GM23338 (cell line): ENCODE data around the gene SLC28A1. TPM values are rescaled to one million over a fixed set of nuclear protein-coding genes. Genes with fewer than 3 reads are reported as not detected.

Experiments
- ATAC-seq: fragments of 200-7000 bp; cut with Tn5 transposase; 3 replicates; pipeline ENCODE4 v1.9.1; 2020
- DNase-seq: peaks from one replicate; pipeline ENCODE4 v3.0.0-alpha.2; 2015; ENCODE audit warnings: low spot score
- H2AFZ ChIP-seq: fragments of 200-600 bp; sonication (generic); 2 replicates; pipeline ENCODE4 v1.8.0; 2016; ENCODE audit warnings: antibody characterized with exemption, mild to moderate bottlenecking, moderate library complexity
- H3F3A ChIP-seq: fragments of 200-600 bp; sonication (generic); replicated peaks from 2 replicates; pipeline ENCODE4 v1.8.0; 2017; ENCODE audit warnings: antibody characterized with exemption, mixed run types, low read depth
- H3K27ac ChIP-seq: fragments of 200-600 bp; sonication (generic); 2 replicates; pipeline ENCODE4 v1.6.1; 2016; ENCODE audit warnings: low read depth
- H3K27me3 ChIP-seq: fragments of 200-600 bp; sonication (generic); 2 replicates; pipeline ENCODE4 v1.8.0; 2016; ENCODE audit warnings: mild to moderate bottlenecking, mixed run types, moderate library complexity; ENCODE audit not compliant: insufficient read depth
- H3K36me3 ChIP-seq: fragments of 200-600 bp; sonication (generic); 2 replicates; pipeline ENCODE4 v1.8.0; 2016; ENCODE audit warnings: mild to moderate bottlenecking; ENCODE audit not compliant: insufficient read depth
- H3K4me1 ChIP-seq: fragments of 200-600 bp; sonication (generic); 2 replicates; pipeline ENCODE4 v1.8.0; 2016; ENCODE audit warnings: mild to moderate bottlenecking, moderate library complexity; ENCODE audit not compliant: insufficient read depth
- H3K4me2 ChIP-seq: fragments of 200-600 bp; sonication (generic); 2 replicates; pipeline ENCODE4 v1.7.1; 2017; ENCODE audit warnings: mixed run types
- H3K4me3 ChIP-seq: fragments of 200-600 bp; sonication (generic); 2 replicates; pipeline ENCODE4 v1.6.1; 2016; ENCODE audit warnings: mixed run types
- H3K79me2 ChIP-seq: fragments of 200-600 bp; sonication (generic); replicated peaks from 2 replicates; pipeline ENCODE4 v1.8.0; 2017; ENCODE audit warnings: mild to moderate bottlenecking; ENCODE audit not compliant: insufficient read depth
- H3K9me2 ChIP-seq: fragments of 200-600 bp; sonication (generic); 2 replicates; pipeline ENCODE4 v1.8.0; 2017; ENCODE audit not compliant: insufficient read depth
- H4K20me1 ChIP-seq: fragments of 200-600 bp; sonication (generic); replicated peaks from 2 replicates; pipeline ENCODE4 v1.8.0; 2017; ENCODE audit warnings: mild to moderate bottlenecking; ENCODE audit not compliant: insufficient read depth
- H3K27ac Mint-ChIP-seq: 2 replicates; pipeline ENCODE4 v1.8.0; 2020; ENCODE audit warnings: inconsistent platforms, mild to moderate bottlenecking, moderate library complexity, mixed read lengths
- H3K27me3 Mint-ChIP-seq: 3 replicates; pipeline ENCODE4 v1.8.0; 2022; ENCODE audit warnings: low read depth, mild to moderate bottlenecking, moderate library complexity, mixed read lengths, inconsistent platforms; ENCODE audit not compliant: insufficient read depth, poor library complexity
- H3K36me3 Mint-ChIP-seq: 3 replicates; pipeline ENCODE4 v1.8.0; 2021; ENCODE audit warnings: low read depth, mild to moderate bottlenecking, inconsistent platforms, moderate library complexity, mixed read lengths
- H3K4me1 Mint-ChIP-seq: 3 replicates; pipeline ENCODE4 v1.8.0; 2020; ENCODE audit warnings: mild to moderate bottlenecking, inconsistent platforms, mixed read lengths
- H3K4me3 Mint-ChIP-seq: 3 replicates; pipeline ENCODE4 v1.8.0; 2021; ENCODE audit warnings: moderate library complexity, mild to moderate bottlenecking, inconsistent platforms, mixed read lengths
- H3K9me3 Mint-ChIP-seq: 3 replicates; pipeline ENCODE4 v1.8.0; 2020; ENCODE audit warnings: moderate library complexity, mild to moderate bottlenecking, inconsistent platforms, mixed read lengths
- CREB1 ChIP-seq: fragments of 250-450 bp; sonication (Bioruptor Pico); IDR thresholded peaks from 2 replicates; pipeline ENCODE4 v1.5.0; 2020; ENCODE audit warnings: low read depth, mild to moderate bottlenecking, moderate library complexity
- ETS1 ChIP-seq: IDR thresholded peaks from 2 replicates; pipeline ENCODE4 v1.6.1; 2016; ENCODE audit warnings: antibody characterized with exemption
- EZH2 ChIP-seq: fragments of 200-600 bp; sonication (generic); IDR thresholded peaks from one replicate; pipeline ENCODE4 v1.8.0; 2017; ENCODE audit warnings: antibody characterized with exemption, mild to moderate bottlenecking, low read depth; ENCODE audit not compliant: unreplicated experiment
- EZH2phosphoT487 ChIP-seq: fragments of 200-600 bp; sonication (generic); IDR thresholded peaks from one replicate; pipeline ENCODE4 v1.8.1; 2018; ENCODE audit warnings: antibody characterized with exemption; ENCODE audit not compliant: unreplicated experiment
- JUNB ChIP-seq: IDR thresholded peaks from one replicate; pipeline ENCODE4 v1.6.1; 2016; ENCODE audit warnings: antibody characterized with exemption; ENCODE audit not compliant: unreplicated experiment
- NANOG ChIP-seq: IDR thresholded peaks from 2 replicates; pipeline ENCODE4 v1.6.1; 2016; ENCODE audit warnings: antibody characterized with exemption, borderline replicate concordance
- POLR2AphosphoS5 ChIP-seq: IDR thresholded peaks from 2 replicates; pipeline ENCODE4 v1.6.1; 2016; ENCODE audit warnings: antibody characterized with exemption, low read depth
- ZNF331 ChIP-seq: fragments of 250-450 bp; sonication (Bioruptor Pico); IDR thresholded peaks from 2 replicates; pipeline ENCODE4 v1.5.0; 2020; ENCODE audit warnings: low read depth, mild to moderate bottlenecking, moderate library complexity
- ZNF462 ChIP-seq: fragments of 250-450 bp; sonication (Bioruptor Pico); IDR thresholded peaks from 2 replicates; pipeline ENCODE4 v1.5.0; 2020; ENCODE audit warnings: mild to moderate bottlenecking, moderate library complexity
- polyA plus RNA-seq: library from polyadenylated mRNA; unstranded; fragments of >200 nt; fragmentation: Nextera tagmentation; extraction: Ambion mirVana; gene quantifications from 2 replicates; pipeline ENCODE4 v1.2.1, GENCODE V29; 2016
- total RNA-seq: library from RNA; depleted of rRNA; stranded (reverse); fragments of >200 nt; shearing (Covaris generic); gene quantifications from 2 replicates; pipeline ENCODE4 v1.2.3, GENCODE V29; 2014

SLC28A1 gene
- total and polyA plus RNA-seq, 2 experiments from 2014 or later, result not detected

GRCh38 chr15:84881520-84881830, 3.0 kb upstream of the SLC28A1 start (continued):
- no peak for TF ChIP-seq ZNF462
- TF ChIP-seq ZNF331 (CRISPR knock-in tag), result no peak
- no peak for TF ChIP-seq POLR2AphosphoS5
- TF ChIP-seq CREB1 (CRISPR knock-in tag), result no peak
- no peak for TF ChIP-seq EZH2phosphoT487
- TF ChIP-seq JUNB, result no peak
- TF ChIP-seq NANOG, result no peak
- no peak for TF ChIP-seq ETS1
- TF ChIP-seq EZH2, result no peak

DNA sequence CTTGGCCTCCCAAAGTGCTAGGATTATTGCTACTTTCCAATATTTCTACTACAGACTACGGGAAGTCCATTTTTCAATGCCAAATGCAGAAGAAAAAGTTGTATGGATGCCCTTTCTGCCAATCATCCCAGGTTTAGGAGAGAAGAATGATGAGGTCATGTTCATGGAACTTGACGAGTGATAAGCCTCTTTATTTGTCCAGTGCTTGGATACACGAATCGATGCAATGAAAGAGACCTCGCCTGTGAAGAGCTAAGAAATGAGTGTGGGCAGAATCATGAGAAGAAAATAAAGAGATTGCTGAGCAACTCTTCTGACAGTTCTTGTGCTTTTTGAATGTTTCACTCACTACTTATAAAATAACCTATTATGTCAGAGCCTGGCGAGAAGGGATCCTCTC, 996 bp upstream of the SLC28A1 start:
- H3F3A ChIP-seq, result no peaks in the 10 kb centered on the region
- peaks cover 8% of the 10 kb centered on the region for H3K4me1 Mint-ChIP-seq
- H3K27me3 Mint-ChIP-seq, result peaks cover 6% of the 10 kb centered on the region
- H3K27ac Mint-ChIP-seq, result no peak overlapping the region
- ATAC-seq (no peak), DNase-seq (no peak)
- no peak overlapping the region for H3K4me3 Mint-ChIP-seq
- H3K4me1 ChIP-seq, result no peaks in the 10 kb centered on the region; the same call in 1 of the 2 replicates
- H3K9me3 Mint-ChIP-seq, result no peaks in the 10 kb centered on the region
- H3K9me2 ChIP-seq, result no peaks in the 10 kb centered on the region
- H3K36me3 Mint-ChIP-seq, result no peaks in the 10 kb centered on the region
- TF ChIP-seq POLR2AphosphoS5 (no peak), EZH2phosphoT487 (no peak), ZNF462 (no peak), ZNF331 (CRISPR knock-in tag) (no peak)
- no peak overlapping the region for H3K27ac ChIP-seq
- H2AFZ ChIP-seq, result no peak overlapping the region
- no peaks in the 10 kb centered on the region for H3K79me2 ChIP-seq
- H4K20me1 ChIP-seq, result no peaks in the 10 kb centered on the region
- no peak overlapping the region for H3K4me3 ChIP-seq
- no peaks in the 10 kb centered on the region for H3K36me3 ChIP-seq
- no peaks in the 10 kb centered on the region for H3K27me3 ChIP-seq
- H3K4me2 ChIP-seq, result no peak overlapping the region
